Measurements from ENCODE around the gene SLC17A8. TPM values are rescaled to one million over a fixed set of nuclear protein-coding genes. Genes with fewer than 3 reads are reported as not detected.

Gene SLC17A8
- polyA plus RNA-seq, 6 donors from 2014 or later, result not detected

DNA sequence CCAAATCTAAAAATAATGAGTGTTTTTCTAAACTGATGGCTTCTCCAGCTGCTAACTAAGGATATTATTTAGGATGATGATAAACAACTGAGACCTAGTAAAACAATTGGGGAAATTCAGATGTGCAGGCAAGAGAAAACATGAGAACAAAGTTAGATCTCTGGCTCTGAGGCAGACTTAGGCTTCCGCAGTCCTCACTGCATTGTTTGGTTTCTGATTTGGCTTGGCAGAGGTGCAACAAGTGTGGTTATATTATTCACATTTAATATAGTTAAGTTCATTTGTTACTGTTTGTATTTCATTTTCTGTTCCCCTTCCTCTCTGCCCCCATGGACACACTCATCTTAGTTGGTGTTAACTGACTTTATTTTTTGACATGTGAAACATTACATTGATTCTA, 86.6 kb downstream of the SLC17A8 start:
- ATAC-seq (ENCODE audit: low read depth in 2 of 2) (no peak), DNase-seq (no peak)
- H3K9me3 Mint-ChIP-seq, result peaks cover 0 to 5% (median 0%) of the 10 kb centered on the region in 7 donors
- peak overlapping the region in 1 of 6 donors; percentile 12 for H3K27ac Mint-ChIP-seq
- no peak overlapping the region for H3K4me3 Mint-ChIP-seq
- peaks cover 19 to 22% (median 20%) of the 10 kb centered on the region in 3 donors for H3K27me3 Mint-ChIP-seq
- H3K4me1 Mint-ChIP-seq, result no peaks in the 10 kb centered on the region
- H3K36me3 Mint-ChIP-seq, result no peaks in the 10 kb centered on the region

DNA sequence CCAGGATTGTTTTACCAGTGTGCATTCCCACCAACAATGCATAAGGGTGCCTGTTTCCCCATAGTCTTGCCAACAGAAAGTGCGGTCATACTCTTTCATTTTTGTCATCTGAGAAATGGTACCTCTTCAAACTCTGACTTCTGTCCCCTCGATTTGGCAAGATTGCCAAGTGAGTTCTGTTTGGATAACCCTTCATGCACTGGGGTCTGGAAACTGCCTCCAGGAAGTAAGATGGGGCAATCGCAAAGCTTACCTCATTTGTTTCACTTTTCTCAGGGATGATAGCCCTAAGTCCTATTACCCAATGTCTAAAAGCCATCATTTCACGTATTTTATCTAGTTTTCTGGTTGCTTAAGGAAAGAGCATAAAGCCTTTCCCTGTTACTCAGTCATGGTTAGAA, 88.2 kb downstream of the SLC17A8 start:
- Mint-ChIP-seq H3K4me3 (no peak overlapping the region), H3K4me1 (no peaks in the 10 kb centered on the region), H3K36me3 (no peaks in the 10 kb centered on the region), H3K27me3 (peaks cover 15 to 21% (median 21%) of the 10 kb centered on the region in 3 donors), H3K9me3 (peaks cover 0 to 5% (median 0%) of the 10 kb centered on the region in 7 donors), H3K27ac (no peak overlapping the region)
- ATAC-seq (ENCODE audit: low read depth in 2 of 2) (no peak), DNase-seq (no peak)

DNA sequence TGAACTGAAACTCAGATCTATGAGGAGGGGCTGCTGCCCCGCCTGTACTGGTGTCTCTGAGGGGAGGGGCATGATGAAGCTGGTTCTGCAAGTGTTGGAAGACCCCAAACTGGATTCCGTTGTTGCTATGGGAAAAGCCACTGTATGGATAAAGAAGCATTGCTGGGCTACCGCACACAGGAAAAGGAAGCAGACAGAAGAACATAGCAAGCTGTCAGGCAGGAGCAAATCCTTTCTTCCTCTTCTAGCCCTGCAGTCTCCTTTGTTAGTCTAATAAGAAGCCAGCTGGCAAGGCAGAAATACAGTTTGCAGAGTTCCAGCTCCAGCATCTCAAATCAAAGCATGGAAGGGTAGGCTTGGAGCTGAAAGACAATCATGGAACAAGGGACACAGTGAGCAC, 90.5 kb downstream of the SLC17A8 start:
- H3K27me3 Mint-ChIP-seq, result peaks cover 21 to 24% (median 21%) of the 10 kb centered on the region in 3 donors
- no peak overlapping the region for H3K27ac Mint-ChIP-seq
- no peak overlapping the region for H3K4me3 Mint-ChIP-seq
- peaks cover 0 to 5% (median 0%) of the 10 kb centered on the region in 7 donors for H3K9me3 Mint-ChIP-seq
- no peak for ATAC-seq (ENCODE audit: low read depth in 2 of 2)
- DNase-seq, result no peak
- H3K36me3 Mint-ChIP-seq, result no peaks in the 10 kb centered on the region
- H3K4me1 Mint-ChIP-seq, result no peaks in the 10 kb centered on the region

DNA sequence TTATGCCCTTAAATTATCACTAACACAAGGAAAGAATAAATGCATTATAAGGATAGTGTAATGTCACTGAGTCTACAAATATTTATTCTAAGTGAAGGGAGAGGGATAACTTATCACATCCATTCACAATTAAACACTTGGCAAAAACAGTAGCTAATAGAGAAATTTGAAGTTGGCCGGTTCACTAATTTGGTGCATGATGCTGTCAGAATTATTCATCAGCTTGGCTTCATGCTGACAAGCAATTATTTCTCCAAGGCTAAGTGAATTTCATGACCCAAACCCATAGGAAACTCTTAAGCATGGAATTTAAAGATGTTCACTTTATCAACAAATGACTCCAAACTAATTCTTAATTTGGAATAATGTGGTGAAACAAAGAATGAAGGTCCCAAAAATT, 91.8 kb downstream of the SLC17A8 start:
- no peak overlapping the region for H3K27ac Mint-ChIP-seq
- peaks cover 0 to 5% (median 0%) of the 10 kb centered on the region in 7 donors for H3K9me3 Mint-ChIP-seq
- no peak for DNase-seq
- no peak for ATAC-seq (ENCODE audit: low read depth in 2 of 2)
- no peak overlapping the region for H3K4me3 Mint-ChIP-seq
- H3K36me3 Mint-ChIP-seq, result no peaks in the 10 kb centered on the region
- peaks cover 21% of the 10 kb centered on the region in 3 donors for H3K27me3 Mint-ChIP-seq
- H3K4me1 Mint-ChIP-seq, result no peaks in the 10 kb centered on the region

DNA sequence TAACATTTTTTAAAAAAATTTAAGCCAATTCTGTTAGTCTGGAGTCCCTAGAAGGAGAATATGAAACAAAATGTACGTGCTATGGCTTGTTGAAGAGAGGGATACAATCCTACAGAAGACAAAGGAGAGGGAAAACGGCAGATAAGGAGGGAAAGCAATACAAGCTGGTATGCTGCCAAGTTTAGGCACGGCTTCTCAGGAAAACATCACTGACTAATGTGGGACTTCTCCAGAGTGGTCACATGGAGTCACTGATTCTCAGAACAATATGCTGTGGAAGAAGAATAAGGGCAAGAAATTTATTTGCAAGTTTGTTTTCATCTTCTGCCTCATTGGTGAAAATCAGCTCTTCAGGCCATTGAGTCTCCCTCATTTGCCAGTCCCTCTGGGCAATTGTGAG, 93.9 kb downstream of the SLC17A8 start:
- Mint-ChIP-seq H3K4me1 (no peaks in the 10 kb centered on the region), H3K9me3 (peaks cover 0 to 2% (median 0%) of the 10 kb centered on the region in 7 donors), H3K27ac (no peak overlapping the region), H3K4me3 (no peak overlapping the region), H3K27me3 (peaks cover 14 to 21% (median 15%) of the 10 kb centered on the region in 3 donors), H3K36me3 (no peaks in the 10 kb centered on the region)
- ATAC-seq (ENCODE audit: low read depth in 2 of 2) (no peak), DNase-seq (no peak)

DNA sequence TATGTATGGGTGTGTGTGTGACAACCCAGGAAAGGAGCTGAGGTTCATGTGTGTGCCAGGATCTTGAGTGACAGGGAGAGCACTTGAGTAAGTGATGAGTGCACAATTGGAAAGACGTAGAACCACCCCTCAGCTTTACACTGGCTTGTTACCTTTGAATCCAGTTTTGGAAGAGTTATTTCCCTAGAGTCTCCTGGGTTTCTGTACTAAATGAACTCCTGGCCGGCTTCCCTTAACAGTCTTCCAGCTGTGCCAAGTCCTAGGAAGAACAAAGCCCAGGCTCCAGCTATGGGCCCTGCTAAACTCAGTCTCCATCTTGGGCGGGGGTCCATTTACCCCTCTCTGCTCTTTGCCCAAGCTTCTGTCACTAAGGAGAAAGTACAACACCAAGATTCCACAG, 97.1 kb downstream of the SLC17A8 start:
- H3K4me1 Mint-ChIP-seq, result no peaks in the 10 kb centered on the region
- peaks cover 0 to 2% (median 0%) of the 10 kb centered on the region in 7 donors for H3K9me3 Mint-ChIP-seq
- no peak for DNase-seq

DNA sequence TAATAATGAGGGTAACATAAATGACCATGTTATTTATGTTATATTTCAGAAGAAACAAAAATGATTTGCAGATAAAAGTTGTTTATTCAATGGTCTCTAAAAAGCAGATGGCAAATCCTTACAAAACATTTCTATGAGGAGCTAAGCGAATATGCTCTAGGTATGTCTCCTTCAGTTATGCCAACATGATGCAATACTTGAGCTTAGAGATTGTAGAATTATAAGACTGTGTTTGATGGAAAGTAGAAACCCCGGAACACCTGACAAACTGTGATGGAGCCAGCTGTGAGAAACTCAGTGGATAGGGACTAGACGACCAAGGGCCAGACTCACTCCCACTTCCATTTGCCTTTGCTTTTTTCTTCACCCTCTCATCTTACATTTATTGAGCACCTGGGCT, 99.0 kb downstream of the SLC17A8 start:
- H3K9me3 Mint-ChIP-seq, result peaks cover 0 to 2% (median 0%) of the 10 kb centered on the region in 7 donors
- H3K27ac Mint-ChIP-seq, result no peak overlapping the region
- H3K27me3 Mint-ChIP-seq, result peaks cover 0 to 8% (median 4%) of the 10 kb centered on the region in 3 donors
- DNase-seq (no peak), ATAC-seq (ENCODE audit: low read depth in 2 of 2) (no peak)
- H3K4me1 Mint-ChIP-seq, result no peaks in the 10 kb centered on the region
- H3K4me3 Mint-ChIP-seq, result no peak overlapping the region
- no peaks in the 10 kb centered on the region for H3K36me3 Mint-ChIP-seq

More for the DNA sequence above, 97.1 kb downstream of the SLC17A8 start:
- Mint-ChIP-seq H3K4me3 (no peak overlapping the region), H3K36me3 (no peaks in the 10 kb centered on the region), H3K27ac (no peak overlapping the region), H3K27me3 (peaks cover 0 to 8% (median 4%) of the 10 kb centered on the region in 3 donors)
- no peak for ATAC-seq (ENCODE audit: low read depth in 2 of 2)

DNA sequence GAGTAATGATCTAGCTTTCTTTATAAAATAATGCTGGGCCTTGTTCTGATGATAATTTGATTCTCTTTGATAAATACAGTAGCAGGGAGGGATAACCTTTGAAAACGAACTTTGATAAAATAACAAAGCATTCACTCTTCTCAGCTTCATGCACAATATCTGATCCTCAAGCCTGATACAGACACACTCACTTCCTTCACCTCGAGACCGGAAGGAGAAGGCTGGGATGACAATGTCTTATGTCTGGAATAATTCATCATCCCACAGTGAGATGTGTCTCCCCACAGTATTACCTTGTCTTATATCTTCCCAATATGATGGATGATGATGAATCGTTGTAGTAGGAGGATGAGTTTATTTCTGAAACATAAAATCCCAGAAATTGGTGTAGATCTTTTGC, 101.3 kb downstream of the SLC17A8 start:
- no peaks in the 10 kb centered on the region for H3K4me1 Mint-ChIP-seq
- H3K27me3 Mint-ChIP-seq, result peaks cover 0 to 9% (median 5%) of the 10 kb centered on the region in 3 donors
- no peaks in the 10 kb centered on the region for H3K36me3 Mint-ChIP-seq
- no peaks in the 10 kb centered on the region for H3K9me3 Mint-ChIP-seq
- DNase-seq (no peak), ATAC-seq (ENCODE audit: low read depth in 2 of 2) (no peak)
- no peak overlapping the region for H3K4me3 Mint-ChIP-seq
- H3K27ac Mint-ChIP-seq, result no peak overlapping the region

DNA sequence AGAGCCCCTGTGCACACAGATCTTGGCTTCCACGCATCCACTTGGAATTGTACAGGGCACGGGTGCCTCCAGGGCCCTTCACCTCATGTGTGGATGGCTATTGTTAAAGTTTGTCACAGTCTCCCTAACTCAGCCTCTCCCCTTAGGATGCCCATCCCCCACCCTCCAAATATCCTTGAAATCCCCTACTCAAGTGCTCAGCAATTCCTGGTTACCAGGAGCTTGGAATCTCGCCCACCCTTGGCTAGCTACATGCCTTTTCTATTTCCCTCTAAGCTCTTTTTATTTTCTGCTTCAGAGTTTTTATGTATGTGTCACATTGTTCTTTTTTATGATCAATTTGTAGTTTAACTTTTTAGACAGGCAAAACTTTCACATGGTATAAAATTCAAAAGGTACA, 103.8 kb downstream of the SLC17A8 start:
- peak overlapping the region in 1 of 6 donors; percentile 3 for H3K27ac Mint-ChIP-seq

DNA sequence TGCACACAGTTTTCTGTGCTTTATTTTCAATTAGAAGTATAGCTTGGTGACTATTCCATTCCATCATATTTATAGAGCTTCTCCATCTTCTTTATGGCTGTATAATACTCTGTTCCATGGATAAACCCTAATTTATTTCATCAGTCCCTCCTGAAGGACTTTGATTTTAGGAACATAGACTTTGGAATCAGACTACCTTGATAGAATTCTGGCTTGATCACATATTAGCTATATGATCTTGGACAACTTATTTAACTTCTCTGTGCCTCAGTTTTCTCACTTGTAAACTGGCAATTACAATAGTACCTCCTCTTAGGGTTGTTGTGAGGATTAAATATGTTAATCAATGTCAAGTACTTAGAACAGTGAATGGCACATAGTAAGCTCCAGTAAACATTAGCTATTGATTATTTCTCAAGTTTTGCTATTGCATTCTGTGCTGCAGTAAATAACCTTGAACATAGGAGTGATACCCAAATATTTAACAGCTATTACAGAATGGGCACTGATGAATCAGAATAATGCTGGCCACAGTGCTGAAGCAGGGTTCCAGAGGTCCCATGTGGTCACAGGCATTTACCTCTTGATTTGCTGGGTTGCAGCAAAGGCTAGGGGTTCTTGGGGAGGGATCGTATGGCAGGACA, 104.6 kb downstream of the SLC17A8 start:
- Mint-ChIP-seq H3K36me3 (no peaks in the 10 kb centered on the region), H3K4me3 (no peak overlapping the region), H3K9me3 (no peaks in the 10 kb centered on the region), H3K27ac (no peak overlapping the region), H3K27me3 (peaks cover 0 to 9% (median 5%) of the 10 kb centered on the region in 3 donors), H3K4me1 (no peaks in the 10 kb centered on the region)
- ATAC-seq (ENCODE audit: low read depth in 2 of 2), result no peak
- DNase-seq, result no peak

More for the DNA sequence above, 103.8 kb downstream of the SLC17A8 start:
- H3K4me1 Mint-ChIP-seq, result no peaks in the 10 kb centered on the region
- no peaks in the 10 kb centered on the region for H3K9me3 Mint-ChIP-seq
- H3K27me3 Mint-ChIP-seq, result peaks cover 0 to 9% (median 5%) of the 10 kb centered on the region in 3 donors
- no peak for DNase-seq
- no peak for ATAC-seq (ENCODE audit: low read depth in 2 of 2)
- no peak overlapping the region for H3K4me3 Mint-ChIP-seq
- no peaks in the 10 kb centered on the region for H3K36me3 Mint-ChIP-seq

DNA sequence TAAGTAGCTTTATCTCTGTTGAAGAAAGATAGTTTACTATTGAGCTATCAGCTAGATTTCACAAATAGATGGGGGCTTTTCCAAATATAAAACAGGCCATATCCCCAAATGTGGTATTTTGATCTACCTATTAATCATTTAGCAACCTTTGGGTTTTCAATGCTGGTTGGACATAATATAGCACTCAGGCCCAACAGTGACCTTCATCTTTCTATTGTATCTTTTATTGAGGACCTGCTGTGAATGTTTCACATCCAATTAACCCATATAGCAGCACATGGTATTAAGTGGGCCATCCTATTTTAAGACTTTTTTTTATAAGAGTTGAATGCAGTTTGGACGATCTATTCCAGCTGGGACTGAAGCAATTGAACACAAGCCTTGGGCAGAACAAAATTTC, 106.8 kb downstream of the SLC17A8 start:
- H3K4me1 Mint-ChIP-seq, result no peaks in the 10 kb centered on the region
- H3K9me3 Mint-ChIP-seq, result no peaks in the 10 kb centered on the region
- no peak for ATAC-seq (ENCODE audit: low read depth in 2 of 2)
- no peak for DNase-seq
- H3K4me3 Mint-ChIP-seq, result no peak overlapping the region
- no peak overlapping the region for H3K27ac Mint-ChIP-seq
- H3K27me3 Mint-ChIP-seq, result peaks cover 0 to 9% (median 5%) of the 10 kb centered on the region in 3 donors
- no peaks in the 10 kb centered on the region for H3K36me3 Mint-ChIP-seq

DNA sequence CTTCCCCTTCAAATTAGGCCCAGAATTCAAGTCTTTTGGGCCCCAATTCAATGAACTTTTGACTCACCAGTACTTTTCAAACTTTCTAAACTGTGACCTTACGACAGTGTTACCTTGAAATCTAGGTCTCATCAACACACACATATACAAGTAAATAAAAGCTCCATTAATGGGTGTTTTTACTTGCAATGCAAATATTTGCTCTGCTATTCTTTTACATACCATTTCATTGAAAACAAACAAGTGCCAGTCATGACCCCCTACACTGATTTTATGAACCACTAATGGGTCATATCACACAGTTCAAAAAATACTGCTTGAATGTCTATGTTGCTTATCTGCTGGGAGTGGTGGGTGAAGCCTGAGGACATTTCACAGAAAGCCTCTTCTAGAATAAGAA, 107.7 kb downstream of the SLC17A8 start:
- no peak for DNase-seq
- H3K36me3 Mint-ChIP-seq, result no peaks in the 10 kb centered on the region
- H3K4me3 Mint-ChIP-seq, result no peak overlapping the region
- ATAC-seq (ENCODE audit: low read depth in 2 of 2), result no peak
- no peak overlapping the region for H3K27ac Mint-ChIP-seq
- no peaks in the 10 kb centered on the region for H3K4me1 Mint-ChIP-seq
- H3K27me3 Mint-ChIP-seq, result peaks cover 0 to 10% (median 6%) of the 10 kb centered on the region in 3 donors
- H3K9me3 Mint-ChIP-seq, result no peaks in the 10 kb centered on the region

DNA sequence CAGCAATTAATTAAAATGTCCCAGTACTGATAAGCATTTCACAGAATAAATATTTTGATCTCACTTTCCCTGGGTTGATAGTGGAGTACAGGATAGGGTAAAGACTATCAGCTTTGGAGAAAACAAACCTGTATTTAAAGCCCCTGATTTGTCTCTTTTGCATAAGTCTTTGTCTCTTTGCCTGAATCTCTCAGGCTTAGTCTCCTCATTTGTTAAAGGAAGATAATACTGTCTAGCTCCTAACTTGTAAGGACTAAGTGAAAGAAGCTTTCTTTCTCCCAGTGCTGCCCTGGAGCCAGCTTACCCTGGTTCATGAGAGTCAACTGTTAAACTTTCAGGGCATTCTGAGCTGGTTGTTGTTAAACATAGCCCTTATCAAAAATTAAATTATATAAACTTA, 111.3 kb downstream of the SLC17A8 start:
- no peak for ATAC-seq (ENCODE audit: low read depth in 2 of 2)
- no peak overlapping the region for H3K4me3 Mint-ChIP-seq
- H3K9me3 Mint-ChIP-seq, result peaks cover 0 to 2% (median 0%) of the 10 kb centered on the region in 7 donors
- H3K27me3 Mint-ChIP-seq, result peaks cover 9 to 29% (median 18%) of the 10 kb centered on the region in 3 donors
- H3K27ac Mint-ChIP-seq, result no peak overlapping the region
- no peaks in the 10 kb centered on the region for H3K4me1 Mint-ChIP-seq
- no peaks in the 10 kb centered on the region for H3K36me3 Mint-ChIP-seq
- DNase-seq, result no peak

Measured in naive B cell (primary cell).